Measurements from ENCODE around the gene SERPINB10.

The SERPINB10 gene

DNA sequence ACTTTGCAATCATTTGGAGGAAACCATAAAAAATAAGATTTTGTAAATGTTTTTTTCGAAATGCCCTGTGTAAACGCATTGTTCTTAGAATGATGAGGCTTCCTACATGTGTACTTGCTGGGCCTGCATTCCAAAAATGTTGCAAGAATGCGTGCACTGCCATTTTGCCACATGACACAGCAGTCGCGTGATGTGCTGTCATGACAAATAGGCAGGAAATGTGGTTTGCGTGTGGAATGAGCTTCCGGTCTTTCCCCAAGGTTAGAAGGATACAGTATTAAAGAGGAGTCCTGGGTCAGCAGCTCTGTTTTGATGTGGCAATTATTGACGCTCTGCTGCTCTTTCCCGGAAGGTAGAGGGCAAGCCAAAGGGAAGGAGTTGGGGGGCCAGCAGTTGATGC, 38.4 kb upstream of the SERPINB10 start:
- DNase-seq (ENCODE audit: low read depth) = peak; percentile 97
- TF ChIP-seq, protein P1, sequence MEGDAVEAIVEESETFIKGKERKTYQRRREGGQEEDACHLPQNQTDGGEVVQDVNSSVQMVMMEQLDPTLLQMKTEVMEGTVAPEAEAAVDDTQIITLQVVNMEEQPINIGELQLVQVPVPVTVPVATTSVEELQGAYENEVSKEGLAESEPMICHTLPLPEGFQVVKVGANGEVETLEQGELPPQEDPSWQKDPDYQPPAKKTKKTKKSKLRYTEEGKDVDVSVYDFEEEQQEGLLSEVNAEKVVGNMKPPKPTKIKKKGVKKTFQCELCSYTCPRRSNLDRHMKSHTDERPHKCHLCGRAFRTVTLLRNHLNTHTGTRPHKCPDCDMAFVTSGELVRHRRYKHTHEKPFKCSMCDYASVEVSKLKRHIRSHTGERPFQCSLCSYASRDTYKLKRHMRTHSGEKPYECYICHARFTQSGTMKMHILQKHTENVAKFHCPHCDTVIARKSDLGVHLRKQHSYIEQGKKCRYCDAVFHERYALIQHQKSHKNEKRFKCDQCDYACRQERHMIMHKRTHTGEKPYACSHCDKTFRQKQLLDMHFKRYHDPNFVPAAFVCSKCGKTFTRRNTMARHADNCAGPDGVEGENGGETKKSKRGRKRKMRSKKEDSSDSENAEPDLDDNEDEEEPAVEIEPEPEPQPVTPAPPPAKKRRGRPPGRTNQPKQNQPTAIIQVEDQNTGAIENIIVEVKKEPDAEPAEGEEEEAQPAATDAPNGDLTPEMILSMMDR (conservative IDR thresholded peaks at IDR 0.05; ENCODE audit: low read length) = no peak

GRCh38 chr18:63869851-63870250, 37.9 kb upstream of the SERPINB10 start:
- DNase-seq (ENCODE audit: low read depth) = peak; percentile 67
- no peak overlapping the region for H3K4me3 ChIP-seq (ENCODE audit: low read length)
- TF ChIP-seq, protein P1 (conservative IDR thresholded peaks at IDR 0.05; ENCODE audit: low read length) = no peak

More for the DNA sequence above, 38.4 kb upstream of the SERPINB10 start:
- H3K4me3 ChIP-seq (ENCODE audit: low read length) = no peak overlapping the region

GRCh38 chr18:63871836-63872235, 35.9 kb upstream of the SERPINB10 start:
- no peak overlapping the region for H3K4me3 ChIP-seq (ENCODE audit: low read length)
- TF ChIP-seq, protein P1 (conservative IDR thresholded peaks at IDR 0.05; ENCODE audit: low read length) = no peak
- DNase-seq (ENCODE audit: low read depth) = no peak

GRCh38 chr18:63872586-63872985, 35.2 kb upstream of the SERPINB10 start:
- no peak for DNase-seq (ENCODE audit: low read depth)
- no peak overlapping the region for H3K4me3 ChIP-seq (ENCODE audit: low read length)
- TF ChIP-seq, protein P1 (conservative IDR thresholded peaks at IDR 0.05; ENCODE audit: low read length) = no peak

DNA sequence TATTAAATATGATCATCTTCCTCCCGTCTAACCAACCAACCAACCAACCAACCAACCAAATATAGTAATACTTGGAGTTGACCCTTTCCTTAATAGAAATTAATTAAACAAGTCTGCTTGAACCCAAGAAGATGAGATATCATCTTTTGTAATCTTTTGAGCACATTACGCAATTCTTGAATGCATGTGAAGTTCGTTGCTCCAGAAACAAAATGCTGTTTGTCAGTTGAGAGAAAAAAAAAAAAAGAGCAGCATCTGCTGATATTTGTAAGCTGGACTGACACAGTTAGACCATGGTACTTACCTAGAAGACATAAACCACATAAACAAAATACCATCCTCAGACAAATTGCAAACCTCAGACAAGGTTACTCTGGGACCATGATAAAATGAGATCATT, 29.4 kb upstream of the SERPINB10 start:
- DNase-seq (ENCODE audit: low read depth) = peak; percentile 80
- TF ChIP-seq, protein P1 (conservative IDR thresholded peaks at IDR 0.05; ENCODE audit: low read length) = no peak
- no peak overlapping the region for H3K4me3 ChIP-seq (ENCODE audit: low read length)

DNA sequence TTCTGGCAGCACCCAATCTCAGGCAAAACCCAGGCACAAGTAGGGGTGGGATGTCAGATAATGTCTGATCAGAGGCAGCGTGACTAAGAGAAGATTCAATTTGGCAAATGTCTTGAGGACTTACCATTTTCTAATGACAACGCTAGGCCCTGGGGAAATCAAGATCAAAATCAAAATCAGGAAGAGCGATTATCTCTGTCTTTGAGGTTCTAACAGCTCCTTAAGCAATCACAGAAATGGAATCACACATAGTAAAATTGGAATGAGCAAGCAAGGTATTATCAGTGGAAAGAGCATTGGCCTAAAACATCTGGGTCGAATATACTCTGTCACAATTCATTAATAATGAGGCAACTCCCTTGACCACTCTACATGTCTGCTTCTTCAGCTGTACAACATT, 28.8 kb upstream of the SERPINB10 start:
- no peak overlapping the region for H3K4me3 ChIP-seq (ENCODE audit: low read length)
- TF ChIP-seq, protein P1 (conservative IDR thresholded peaks at IDR 0.05; ENCODE audit: low read length) = no peak

DNA sequence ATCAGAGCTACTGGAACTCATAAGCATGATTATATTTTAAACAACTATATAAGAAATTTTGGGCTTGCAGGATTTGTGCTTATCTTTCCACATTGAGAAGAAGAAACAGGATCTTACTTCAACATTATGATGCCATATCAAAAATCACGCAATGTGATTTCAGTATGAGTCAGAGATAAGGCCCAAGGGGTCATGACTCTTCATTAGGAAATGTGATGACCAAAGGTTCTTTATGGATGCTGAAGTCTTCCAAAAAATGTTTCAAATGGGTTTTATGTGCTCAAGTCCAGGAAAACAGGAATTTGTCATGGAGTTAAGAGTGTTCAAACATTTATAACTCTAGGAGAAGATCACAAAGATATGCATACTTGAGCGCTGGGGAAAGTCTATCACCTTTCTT, 28.0 kb upstream of the SERPINB10 start:
- DNase-seq (ENCODE audit: low read depth) = no peak
- H3K4me3 ChIP-seq (ENCODE audit: low read length) = no peak overlapping the region
- TF ChIP-seq, protein P1 (conservative IDR thresholded peaks at IDR 0.05; ENCODE audit: low read length) = no peak

More for the DNA sequence above, 28.8 kb upstream of the SERPINB10 start:
- DNase-seq (ENCODE audit: low read depth) = peak; percentile 12

Measured in AG10803 (cell line).